ENCODE measurements around the gene NLGN2. TPM values are rescaled to one million over a fixed set of nuclear protein-coding genes. Genes with fewer than 3 reads are reported as not detected.

The NLGN2 gene
- total and polyA plus RNA-seq, 7 donors, result 2.8 to 11.5 (median 6.5) TPM

DNA sequence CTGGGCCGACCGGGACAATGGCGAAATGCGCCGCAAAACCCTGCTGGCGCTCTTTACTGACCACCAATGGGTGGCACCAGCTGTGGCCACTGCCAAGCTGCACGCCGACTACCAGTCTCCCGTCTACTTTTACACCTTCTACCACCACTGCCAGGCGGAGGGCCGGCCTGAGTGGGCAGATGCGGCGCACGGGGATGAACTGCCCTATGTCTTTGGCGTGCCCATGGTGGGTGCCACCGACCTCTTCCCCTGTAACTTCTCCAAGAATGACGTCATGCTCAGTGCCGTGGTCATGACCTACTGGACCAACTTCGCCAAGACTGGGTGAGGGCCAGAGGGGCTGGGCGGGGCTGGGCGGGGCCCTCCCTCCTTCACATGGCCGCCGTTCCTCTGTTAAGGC is 8.1 kb downstream of the NLGN2 start:
- H3K4me1 ChIP-seq, result no peaks in the 10 kb centered on the region

GRCh38 chr17:7416323-7416722 is 8.7 kb downstream of the NLGN2 start:
- Histone ChIP-seq H3K4me3 (no peak overlapping the region), H3K27ac (no peak overlapping the region), H3K27me3 (ENCODE audit: insufficient read depth in 3 of 3, low read length in 2 of 3) (no peaks in the 10 kb centered on the region), H3K36me3 (ENCODE audit: insufficient read depth in 1 of 2, low read depth in 1 of 2) (peaks cover 0 to 5% of the 10 kb centered on the region in 2 donors), H3K4me1 (no peaks in the 10 kb centered on the region), H3K9me3 (no peaks in the 10 kb centered on the region)
- intact Hi-C loops (cut with DNase I), result no loop called here
- DNase-seq (no peak), ATAC-seq (no peak)
- 80 to 84% (median 81%) methylated on average over 6 of the region's 6 CpGs for WGBS, 3 donors
- TF ChIP-seq, protein P1, sequence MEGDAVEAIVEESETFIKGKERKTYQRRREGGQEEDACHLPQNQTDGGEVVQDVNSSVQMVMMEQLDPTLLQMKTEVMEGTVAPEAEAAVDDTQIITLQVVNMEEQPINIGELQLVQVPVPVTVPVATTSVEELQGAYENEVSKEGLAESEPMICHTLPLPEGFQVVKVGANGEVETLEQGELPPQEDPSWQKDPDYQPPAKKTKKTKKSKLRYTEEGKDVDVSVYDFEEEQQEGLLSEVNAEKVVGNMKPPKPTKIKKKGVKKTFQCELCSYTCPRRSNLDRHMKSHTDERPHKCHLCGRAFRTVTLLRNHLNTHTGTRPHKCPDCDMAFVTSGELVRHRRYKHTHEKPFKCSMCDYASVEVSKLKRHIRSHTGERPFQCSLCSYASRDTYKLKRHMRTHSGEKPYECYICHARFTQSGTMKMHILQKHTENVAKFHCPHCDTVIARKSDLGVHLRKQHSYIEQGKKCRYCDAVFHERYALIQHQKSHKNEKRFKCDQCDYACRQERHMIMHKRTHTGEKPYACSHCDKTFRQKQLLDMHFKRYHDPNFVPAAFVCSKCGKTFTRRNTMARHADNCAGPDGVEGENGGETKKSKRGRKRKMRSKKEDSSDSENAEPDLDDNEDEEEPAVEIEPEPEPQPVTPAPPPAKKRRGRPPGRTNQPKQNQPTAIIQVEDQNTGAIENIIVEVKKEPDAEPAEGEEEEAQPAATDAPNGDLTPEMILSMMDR (IDR thresholded peaks at IDR 0.05), result no peak

More for the DNA sequence above, 8.1 kb downstream of the NLGN2 start:
- no peak for ATAC-seq
- H3K27me3 ChIP-seq (ENCODE audit: insufficient read depth in 3 of 3, low read length in 2 of 3), result no peaks in the 10 kb centered on the region
- DNase-seq, result no peak
- H3K27ac ChIP-seq, result no peak overlapping the region
- peaks cover 0 to 5% of the 10 kb centered on the region in 2 donors for H3K36me3 ChIP-seq (ENCODE audit: insufficient read depth in 1 of 2, low read depth in 1 of 2)
- intact Hi-C loops (cut with DNase I), result no loop called here
- WGBS, 3 donors, result 85 to 86% (median 85%) methylated on average over 23 of the region's 23 CpGs
- TF ChIP-seq, protein P1 (IDR thresholded peaks at IDR 0.05), result no peak
- H3K4me3 ChIP-seq, result no peak overlapping the region
- no peaks in the 10 kb centered on the region for H3K9me3 ChIP-seq

GRCh38 chr17:7417056-7417655 is 9.5 kb downstream of the NLGN2 start:
- TF ChIP-seq, protein P1 (IDR thresholded peaks at IDR 0.05), result no peak
- no peak overlapping the region for H3K27ac ChIP-seq
- H3K4me1 ChIP-seq, result no peaks in the 10 kb centered on the region
- no peak overlapping the region for H3K4me3 ChIP-seq
- intact Hi-C loops (cut with DNase I), result no loop called here
- H3K36me3 ChIP-seq (ENCODE audit: insufficient read depth in 1 of 2, low read depth in 1 of 2), result peaks cover 0 to 5% of the 10 kb centered on the region in 2 donors
- H3K27me3 ChIP-seq (ENCODE audit: insufficient read depth in 3 of 3, low read length in 2 of 3), result no peaks in the 10 kb centered on the region
- DNase-seq (no peak), ATAC-seq (no peak)
- WGBS, 3 donors, result 95% methylated on average over 41 to 54 of the region's 54 CpGs
- no peaks in the 10 kb centered on the region for H3K9me3 ChIP-seq

DNA sequence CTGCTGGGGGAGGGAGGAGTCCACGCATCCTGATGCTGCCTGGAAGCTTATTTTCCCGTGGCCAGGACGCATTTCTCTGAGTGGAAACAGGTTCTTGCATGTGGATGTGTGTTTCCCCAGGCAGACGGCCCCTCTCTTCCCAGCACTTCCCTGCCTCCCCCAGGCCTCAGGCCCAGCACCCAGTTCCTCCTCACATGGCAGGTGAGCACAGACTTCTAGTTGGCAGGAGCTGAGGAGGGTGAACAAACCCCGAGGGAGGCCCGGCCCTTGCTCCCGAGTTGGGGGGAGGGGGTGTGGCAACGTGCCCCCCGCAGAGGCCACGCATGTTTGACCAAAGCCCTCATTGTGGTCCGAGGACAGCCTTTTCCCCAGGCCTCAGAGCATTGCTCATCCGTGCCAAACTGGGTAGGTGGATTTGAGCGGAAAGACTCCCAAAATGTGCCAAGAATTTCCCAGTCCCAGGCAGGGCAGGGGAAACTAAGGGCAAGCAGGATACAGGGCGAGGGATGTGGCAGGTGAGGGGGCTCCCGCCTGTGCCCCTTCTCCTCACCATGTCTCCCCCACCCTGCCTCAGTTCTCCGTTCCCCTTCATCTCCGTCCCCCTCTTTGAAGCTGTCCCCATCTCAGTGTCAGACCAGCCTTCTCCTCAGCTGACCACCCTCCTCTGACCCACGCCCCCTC is 11.0 kb downstream of the NLGN2 start:
- WGBS, 3 donors, result 65 to 71% (median 68%) methylated on average over 17 to 18 of the region's 18 CpGs
- no peaks in the 10 kb centered on the region for H3K27me3 ChIP-seq (ENCODE audit: insufficient read depth in 3 of 3, low read length in 2 of 3)

More for the DNA sequence above, 11.0 kb downstream of the NLGN2 start:
- ATAC-seq (no peak), DNase-seq (no peak)
- TF ChIP-seq, protein P1 (IDR thresholded peaks at IDR 0.05), result no peak
- Histone ChIP-seq H3K4me1 (no peaks in the 10 kb centered on the region), H3K27ac (no peak overlapping the region), H3K9me3 (no peaks in the 10 kb centered on the region), H3K36me3 (ENCODE audit: insufficient read depth in 1 of 2, low read depth in 1 of 2) (peaks cover 0 to 5% of the 10 kb centered on the region in 2 donors), H3K4me3 (no peak overlapping the region)
- intact Hi-C loops (cut with DNase I), result no loop called here
